ENCODE results near the gene KCNJ12.
"Not testable (repeated sequence)": the region's sequence is repeated elsewhere in the genome, so short reads cannot be mapped to it uniquely, and the experiment has no call there.

Gene KCNJ12

DNA sequence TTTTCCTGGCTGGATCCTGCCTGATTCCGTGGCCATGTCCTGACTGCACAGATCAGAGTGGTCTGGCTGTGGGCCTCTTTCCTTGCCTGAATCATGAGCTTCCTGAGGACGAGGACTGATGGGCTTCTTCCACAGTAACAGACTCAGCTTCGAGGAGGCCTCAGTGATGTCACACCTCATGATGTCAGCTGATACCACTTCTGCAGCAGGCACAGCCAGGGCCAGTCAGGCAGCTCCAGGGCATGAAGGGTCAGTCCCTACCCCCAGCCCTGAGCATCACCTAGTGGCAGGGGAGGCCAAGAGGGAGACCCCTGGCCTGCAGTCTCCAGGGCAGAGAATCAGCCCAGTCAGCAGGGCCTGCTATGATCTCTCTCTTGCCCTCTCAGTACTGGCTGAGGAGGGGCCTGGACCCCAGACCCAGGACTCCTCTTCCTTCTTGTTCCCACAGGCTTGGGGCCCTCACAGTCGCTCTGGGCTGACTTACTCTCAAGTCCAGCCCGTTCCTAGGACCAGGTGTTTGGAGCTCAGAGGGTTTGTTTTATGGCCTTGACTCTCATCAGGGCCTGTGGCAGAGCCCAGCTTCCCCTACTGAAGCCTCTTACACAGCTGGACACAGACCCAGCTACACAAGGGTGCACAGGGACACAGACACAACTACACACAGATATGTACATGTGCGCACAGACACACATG is 26.7 kb upstream of the KCNJ12 start:
- in situ Hi-C loops (cut with MboI; ENCODE audit: low sequenced_read_pairs): not testable (repeated sequence)

GRCh38 chr17:21350495-21350894 is 25.7 kb upstream of the KCNJ12 start:
- in situ Hi-C loops (cut with MboI; ENCODE audit: low sequenced_read_pairs): not testable (repeated sequence)

GRCh38 chr17:21351366-21352065 is 24.6 kb upstream of the KCNJ12 start:
- in situ Hi-C loops (cut with MboI; ENCODE audit: low sequenced_read_pairs): no loop called here

- in situ Hi-C loops (cut with MboI; ENCODE audit: low sequenced_read_pairs): no loop called here
These were observed 23.8 kb upstream of the KCNJ12 start for GRCh38 chr17:21352221-21352980.

DNA sequence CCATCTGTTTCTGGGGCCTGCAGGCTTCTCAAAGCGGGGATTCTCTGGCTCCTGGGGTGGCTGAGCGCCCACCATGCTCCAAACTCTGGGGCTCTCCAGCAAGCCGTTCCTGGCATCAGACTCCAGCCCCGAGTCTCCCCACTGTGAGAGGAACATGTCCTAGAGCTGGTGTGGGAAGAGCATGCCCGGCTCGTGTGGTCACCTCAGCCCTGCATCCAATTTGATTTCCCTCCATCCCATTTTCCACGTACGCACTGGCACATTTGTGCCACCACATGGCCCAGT is 23.2 kb upstream of the KCNJ12 start:
- in situ Hi-C loops (cut with MboI; ENCODE audit: low sequenced_read_pairs): no loop called here

GRCh38 chr17:21353326-21354010 is 22.7 kb upstream of the KCNJ12 start:
- in situ Hi-C loops (cut with MboI; ENCODE audit: low sequenced_read_pairs): no loop called here

DNA sequence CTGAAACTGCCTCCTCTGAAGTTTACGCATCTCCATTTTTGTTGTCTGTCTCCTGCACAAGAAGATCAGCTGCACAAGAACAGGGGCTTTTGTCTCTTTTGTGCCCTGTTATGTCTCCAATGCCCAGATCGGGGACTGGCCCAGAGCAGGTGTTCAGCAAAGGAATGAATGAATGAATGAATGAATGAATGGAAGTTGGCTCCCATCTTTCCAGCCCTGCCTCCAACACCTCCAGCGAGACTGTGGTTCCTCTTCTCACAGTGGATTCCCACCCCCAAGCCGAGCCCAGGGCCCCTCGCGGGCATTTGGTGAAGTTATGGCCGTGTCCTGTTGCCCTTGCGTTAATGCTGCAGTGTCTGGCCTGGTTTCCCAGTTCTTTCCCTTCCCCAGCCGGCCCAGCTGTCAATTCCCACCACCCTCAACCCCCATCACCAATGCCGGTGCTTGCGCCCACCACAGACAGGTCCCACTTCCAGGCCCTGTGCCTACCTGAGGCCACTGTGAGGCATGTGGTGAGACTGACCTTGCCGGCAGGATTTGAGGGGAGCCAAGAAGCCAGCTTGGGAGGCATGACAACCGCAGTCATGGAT is 21.3 kb upstream of the KCNJ12 start:
- in situ Hi-C loops (cut with MboI; ENCODE audit: low sequenced_read_pairs): no loop called here

DNA sequence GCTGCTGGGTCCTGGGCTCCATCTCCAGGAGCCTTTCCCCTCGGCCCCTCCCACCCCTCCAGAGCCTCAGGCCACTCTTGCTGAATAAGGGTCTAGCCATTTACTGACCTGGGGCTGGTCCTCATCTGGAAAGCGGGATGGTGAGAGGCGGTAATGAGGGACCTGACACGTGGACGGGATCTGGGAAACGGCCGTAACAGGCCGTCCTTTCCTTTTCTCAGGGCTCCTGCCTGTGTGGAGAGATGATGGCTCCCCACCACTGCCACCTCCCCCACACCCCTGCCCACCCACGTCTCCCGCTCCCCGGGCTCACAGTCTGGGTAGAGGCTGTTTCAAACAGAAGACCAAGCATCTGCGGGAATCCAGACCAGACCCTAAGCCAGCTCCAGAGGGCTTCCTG is 20.6 kb upstream of the KCNJ12 start:
- in situ Hi-C loops (cut with MboI; ENCODE audit: low sequenced_read_pairs): no loop called here

DNA sequence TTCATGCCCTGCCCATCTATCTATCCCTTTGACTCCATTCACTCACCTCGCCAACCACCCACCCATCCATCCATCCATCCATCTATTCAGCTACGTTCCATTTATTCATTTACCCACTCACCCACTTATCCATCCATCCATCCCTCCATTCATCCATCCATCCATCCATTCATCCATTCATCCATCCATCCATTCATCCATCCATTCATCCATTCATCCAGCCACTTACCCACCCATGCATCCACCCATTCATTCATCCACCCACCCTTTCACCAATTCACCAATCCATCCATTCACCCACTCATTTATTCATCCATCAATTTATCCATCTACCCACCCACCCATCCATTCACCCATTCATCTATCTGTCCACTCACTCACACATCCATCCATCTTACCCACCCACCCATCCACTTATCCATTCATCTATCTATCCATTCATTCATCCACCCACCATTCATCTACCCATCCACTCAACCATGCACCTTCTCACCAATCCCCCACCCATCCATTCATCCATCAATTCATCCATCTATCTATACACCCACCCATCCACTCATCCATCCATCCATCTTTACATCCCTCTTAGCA is 19.5 kb upstream of the KCNJ12 start:
- in situ Hi-C loops (cut with MboI; ENCODE audit: low sequenced_read_pairs): no loop called here

DNA sequence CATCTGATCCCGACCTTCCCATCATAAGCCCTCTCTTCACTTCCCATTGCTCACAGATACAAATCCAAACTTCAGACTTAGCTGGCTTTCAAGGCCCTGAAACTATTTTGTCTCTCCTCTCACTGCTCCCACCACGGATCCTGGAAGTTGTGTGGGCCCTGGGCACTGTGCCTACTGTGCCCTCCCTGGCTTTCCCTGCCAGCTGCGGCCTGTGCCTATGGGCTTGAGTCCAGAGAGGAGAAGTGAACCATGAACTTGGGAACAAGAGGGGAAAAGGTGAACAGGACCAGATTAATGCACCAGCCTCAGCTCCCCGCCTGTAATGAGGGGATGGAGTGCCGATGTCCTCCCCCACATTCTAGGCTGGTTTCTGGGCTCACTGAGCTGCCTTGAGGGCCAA is 18.9 kb upstream of the KCNJ12 start:
- in situ Hi-C loops (cut with MboI; ENCODE audit: low sequenced_read_pairs): no loop called here

GRCh38 chr17:21357696-21358656 is 18.2 kb upstream of the KCNJ12 start:
- in situ Hi-C loops (cut with MboI; ENCODE audit: low sequenced_read_pairs): no loop called here

GRCh38 chr17:21358682-21359482 is 17.3 kb upstream of the KCNJ12 start:
- in situ Hi-C loops (cut with MboI; ENCODE audit: low sequenced_read_pairs): no loop called here

DNA sequence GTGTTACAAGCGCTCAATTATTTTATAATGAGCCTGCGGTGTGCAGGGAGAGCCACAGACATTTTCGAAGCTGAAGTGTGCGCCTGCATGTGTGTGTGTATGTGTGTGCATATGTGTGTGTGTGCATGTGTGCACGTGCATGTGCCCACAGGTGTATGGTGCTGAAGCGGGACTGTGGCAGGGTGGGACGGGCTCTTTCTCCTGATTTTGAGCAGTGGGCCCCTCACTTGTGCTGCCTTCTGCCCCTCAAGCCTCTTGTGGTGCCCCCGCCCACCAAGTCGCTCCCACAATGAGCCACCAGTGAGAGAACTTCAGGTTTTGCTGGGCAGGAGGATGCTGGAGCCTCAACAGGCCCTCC is 16.7 kb upstream of the KCNJ12 start:
- in situ Hi-C loops (cut with MboI; ENCODE audit: low sequenced_read_pairs): no loop called here

DNA sequence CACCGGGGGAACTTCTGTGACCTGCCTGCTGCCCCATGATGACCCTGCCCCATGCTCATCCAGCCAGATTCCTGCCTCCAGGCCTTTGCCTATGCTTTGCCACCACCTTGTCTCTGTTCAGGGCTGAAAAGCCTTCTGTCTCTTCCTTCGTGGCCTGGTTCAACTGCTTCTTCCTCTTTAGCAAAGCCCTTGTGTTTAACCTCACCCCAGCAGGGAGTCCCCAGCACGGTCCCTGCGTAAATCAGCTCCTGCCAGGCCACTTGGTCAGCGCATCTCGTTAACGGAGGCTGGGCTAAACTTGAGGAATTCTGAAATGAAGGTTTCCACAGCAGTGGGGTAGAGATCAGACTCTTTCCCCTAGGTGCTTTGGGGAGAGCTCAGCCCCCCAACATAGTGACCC is 16.1 kb upstream of the KCNJ12 start:
- in situ Hi-C loops (cut with MboI; ENCODE audit: low sequenced_read_pairs): no loop called here

GRCh38 chr17:21361020-21361809 is 14.9 kb upstream of the KCNJ12 start:
- in situ Hi-C loops (cut with MboI; ENCODE audit: low sequenced_read_pairs): no loop called here

- in situ Hi-C loops (cut with MboI; ENCODE audit: low sequenced_read_pairs): no loop called here
These were observed 13.7 kb upstream of the KCNJ12 start for GRCh38 chr17:21362331-21362931.

- in situ Hi-C loops (cut with MboI; ENCODE audit: low sequenced_read_pairs): no loop called here
These were observed 12.1 kb upstream of the KCNJ12 start for GRCh38 chr17:21363776-21364642.

All from HL-60/S4 (cell line).